Measurements from ENCODE around the gene MED23. TPM values are rescaled to one million over a fixed set of nuclear protein-coding genes. Genes with fewer than 3 reads are reported as not detected.

The MED23 gene
- polyA plus RNA-seq, 1 of the 3 experiments (the other 2 are of a cell fraction), result 10.1 TPM

DNA sequence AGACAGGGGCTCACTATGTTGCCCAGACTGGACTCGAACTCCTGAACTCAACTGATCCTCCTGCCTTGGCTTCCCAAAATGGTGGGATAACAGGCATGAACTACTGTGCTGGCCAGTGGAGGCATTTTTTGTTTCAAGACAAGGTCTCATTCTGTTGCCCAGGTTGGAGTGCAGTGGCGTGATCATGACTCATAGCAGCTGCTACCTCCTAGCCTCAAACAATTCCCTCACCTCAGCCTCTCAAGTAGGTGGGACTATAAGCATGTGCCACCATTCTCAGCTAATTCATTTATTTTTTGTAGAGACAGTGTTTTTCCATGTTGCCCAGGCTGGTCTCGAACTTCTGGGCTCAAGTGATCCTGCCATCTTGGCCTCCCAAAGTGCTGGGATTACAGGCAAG is 26.3 kb upstream of the MED23 start:
- Histone ChIP-seq H3K27me3 (ENCODE audit: insufficient read depth) (peaks cover 5% of the 10 kb centered on the region; the same call in 1 of the 2 replicates), H3F3A (replicated peaks; ENCODE audit: insufficient read depth) (no peaks in the 10 kb centered on the region), H3K9me3 (no peaks in the 10 kb centered on the region), H3K4me1 (ENCODE audit: control insufficient read depth in 1 of 2, insufficient read depth in 2 of 2, low read depth in 1 of 2, low read length in 1 of 2) (no peaks in the 10 kb centered on the region), H2AFZ (ENCODE audit: low read depth) (no peak overlapping the region), H3K9me2 (no peaks in the 10 kb centered on the region), H3K27ac (ENCODE audit: low read depth in 2 of 2, low read length in 1 of 2) (no peak overlapping the region), H3K9ac (no peak overlapping the region), H4K20me1 (ENCODE audit: insufficient read depth) (no peaks in the 10 kb centered on the region), H3K36me3 (replicated peaks in 1 of 2; ENCODE audit: control insufficient read depth in 1 of 2, insufficient read depth in 2 of 2, low read length in 1 of 2) (no peaks in the 10 kb centered on the region), H3K79me2 (ENCODE audit: insufficient read depth) (no peaks in the 10 kb centered on the region), H3K4me2 (no peak overlapping the region), H3K4me3 (ENCODE audit: low read depth in 2 of 2, low read length in 1 of 2) (no peak overlapping the region)
- WGBS (ENCODE audit: low lambda C conversion rate), result 8% methylated on average over 3 of the region's 3 CpGs
- DNase-seq, result no peak
- ChIA-PET CTCF (interaction anchor here (2.0 kb wide), 1 partner anchor 26 kb away, joined by 7 read pairs; the partner anchor contains the start of gene MED23), POLR2A (no interaction called here)
- TF ChIP-seq NRF1 (IDR thresholded peaks at IDR 0.05; ENCODE audit: low read depth, low read length) (no peak), MXI1 (IDR thresholded peaks at IDR 0.05; ENCODE audit: low read depth, low read length) (no peak), GABPA (IDR thresholded peaks at IDR 0.05; ENCODE audit: low read depth) (no peak), MEF2A (IDR thresholded peaks at IDR 0.05; ENCODE audit: borderline replicate concordance, low read depth) (no peak), POLR2AphosphoS5 (IDR thresholded peaks at IDR 0.05; ENCODE audit: low read depth, low read length) (no peak), YY1 (IDR thresholded peaks at IDR 0.05; ENCODE audit: low read depth) (no peak), FOXM1 (IDR thresholded peaks at IDR 0.05; ENCODE audit: low read depth) (no peak), SMC3 (IDR thresholded peaks at IDR 0.05; ENCODE audit: low read depth, low read length) (no peak), CHD2 (IDR thresholded peaks at IDR 0.05; ENCODE audit: low read length, partially characterized antibody) (no peak), RCOR1 (IDR thresholded peaks at IDR 0.05; ENCODE audit: low read length) (no peak), TCF12 (IDR thresholded peaks at IDR 0.05) (no peak)

DNA sequence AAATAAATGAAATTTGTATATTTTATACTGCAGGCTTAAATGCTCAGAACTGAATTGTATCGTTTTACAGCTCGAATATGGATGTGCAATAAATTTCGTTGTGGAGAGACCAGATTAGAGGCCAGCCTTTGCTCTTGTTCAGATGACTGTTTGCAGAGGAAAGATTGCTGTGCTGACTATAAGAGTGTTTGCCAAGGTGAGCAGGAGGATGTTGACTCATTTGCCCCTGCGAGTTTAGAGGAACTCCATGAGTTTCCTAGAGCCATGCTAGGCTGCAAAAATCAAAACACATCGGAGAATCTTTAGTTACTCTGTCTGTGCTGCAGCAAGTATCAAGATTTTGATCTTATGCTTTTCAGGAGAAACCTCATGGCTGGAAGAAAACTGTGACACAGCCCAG is 24.4 kb upstream of the MED23 start:
- H3K9me3 ChIP-seq, result no peaks in the 10 kb centered on the region
- ChIA-PET CTCF (interaction anchor here (1.6 kb wide), 1 partner anchor 24 kb away, joined by 5 read pairs; the partner anchor contains the start of gene MED23), POLR2A (no interaction called here)
- no peak overlapping the region for H3K4me3 ChIP-seq (ENCODE audit: low read depth in 2 of 2, low read length in 1 of 2)
- no peaks in the 10 kb centered on the region for H3K36me3 ChIP-seq (replicated peaks in 1 of 2; ENCODE audit: control insufficient read depth in 1 of 2, insufficient read depth in 2 of 2, low read length in 1 of 2)
- no peak overlapping the region for H3K4me2 ChIP-seq
- 0% methylated on average over 5 of the region's 5 CpGs for WGBS (ENCODE audit: low lambda C conversion rate)
- no peaks in the 10 kb centered on the region for H3K9me2 ChIP-seq
- DNase-seq, result no peak
- TF ChIP-seq FOXJ3 (CRISPR knock-in tag; IDR thresholded peaks at IDR 0.05) (no peak), SMC3 (IDR thresholded peaks at IDR 0.05; ENCODE audit: low read depth, low read length) (no peak), RCOR1 (IDR thresholded peaks at IDR 0.05; ENCODE audit: low read length) (no peak), SIN3A (IDR thresholded peaks at IDR 0.05; ENCODE audit: borderline replicate concordance, low read depth, low read length) (no peak), CHD2 (IDR thresholded peaks at IDR 0.05; ENCODE audit: low read length, partially characterized antibody) (no peak), MEF2A (IDR thresholded peaks at IDR 0.05; ENCODE audit: borderline replicate concordance, low read depth) (no peak), NRF1 (IDR thresholded peaks at IDR 0.05; ENCODE audit: low read depth, low read length) (no peak), GATA2 (CRISPR knock-in tag; IDR thresholded peaks at IDR 0.05) (no peak), YY1 (IDR thresholded peaks at IDR 0.05; ENCODE audit: low read depth) (no peak), RAD21 (IDR thresholded peaks at IDR 0.05; ENCODE audit: low read length) (no peak), RFX5 (IDR thresholded peaks at IDR 0.05; ENCODE audit: low read length) (no peak), POLR2AphosphoS5 (IDR thresholded peaks at IDR 0.05; ENCODE audit: low read depth, low read length) (no peak)
- TF ChIP-seq, protein P1, sequence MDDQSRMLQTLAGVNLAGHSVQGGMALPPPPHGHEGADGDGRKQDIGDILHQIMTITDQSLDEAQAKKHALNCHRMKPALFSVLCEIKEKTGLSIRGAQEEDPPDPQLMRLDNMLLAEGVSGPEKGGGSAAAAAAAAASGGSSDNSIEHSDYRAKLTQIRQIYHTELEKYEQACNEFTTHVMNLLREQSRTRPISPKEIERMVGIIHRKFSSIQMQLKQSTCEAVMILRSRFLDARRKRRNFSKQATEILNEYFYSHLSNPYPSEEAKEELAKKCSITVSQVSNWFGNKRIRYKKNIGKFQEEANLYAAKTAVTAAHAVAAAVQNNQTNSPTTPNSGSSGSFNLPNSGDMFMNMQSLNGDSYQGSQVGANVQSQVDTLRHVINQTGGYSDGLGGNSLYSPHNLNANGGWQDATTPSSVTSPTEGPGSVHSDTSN (IDR thresholded peaks at IDR 0.05), result no peak
- TF ChIP-seq, protein P2, sequence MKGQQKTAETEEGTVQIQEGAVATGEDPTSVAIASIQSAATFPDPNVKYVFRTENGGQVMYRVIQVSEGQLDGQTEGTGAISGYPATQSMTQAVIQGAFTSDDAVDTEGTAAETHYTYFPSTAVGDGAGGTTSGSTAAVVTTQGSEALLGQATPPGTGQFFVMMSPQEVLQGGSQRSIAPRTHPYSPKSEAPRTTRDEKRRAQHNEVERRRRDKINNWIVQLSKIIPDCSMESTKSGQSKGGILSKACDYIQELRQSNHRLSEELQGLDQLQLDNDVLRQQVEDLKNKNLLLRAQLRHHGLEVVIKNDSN (IDR thresholded peaks at IDR 0.05; ENCODE audit: borderline replicate concordance, low read depth), result no peak
- TF ChIP-seq, protein P3, sequence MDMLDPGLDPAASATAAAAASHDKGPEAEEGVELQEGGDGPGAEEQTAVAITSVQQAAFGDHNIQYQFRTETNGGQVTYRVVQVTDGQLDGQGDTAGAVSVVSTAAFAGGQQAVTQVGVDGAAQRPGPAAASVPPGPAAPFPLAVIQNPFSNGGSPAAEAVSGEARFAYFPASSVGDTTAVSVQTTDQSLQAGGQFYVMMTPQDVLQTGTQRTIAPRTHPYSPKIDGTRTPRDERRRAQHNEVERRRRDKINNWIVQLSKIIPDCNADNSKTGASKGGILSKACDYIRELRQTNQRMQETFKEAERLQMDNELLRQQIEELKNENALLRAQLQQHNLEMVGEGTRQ (IDR thresholded peaks at IDR 0.05; ENCODE audit: borderline replicate concordance, low read depth, low read length), result no peak
- TF ChIP-seq, protein P4, sequence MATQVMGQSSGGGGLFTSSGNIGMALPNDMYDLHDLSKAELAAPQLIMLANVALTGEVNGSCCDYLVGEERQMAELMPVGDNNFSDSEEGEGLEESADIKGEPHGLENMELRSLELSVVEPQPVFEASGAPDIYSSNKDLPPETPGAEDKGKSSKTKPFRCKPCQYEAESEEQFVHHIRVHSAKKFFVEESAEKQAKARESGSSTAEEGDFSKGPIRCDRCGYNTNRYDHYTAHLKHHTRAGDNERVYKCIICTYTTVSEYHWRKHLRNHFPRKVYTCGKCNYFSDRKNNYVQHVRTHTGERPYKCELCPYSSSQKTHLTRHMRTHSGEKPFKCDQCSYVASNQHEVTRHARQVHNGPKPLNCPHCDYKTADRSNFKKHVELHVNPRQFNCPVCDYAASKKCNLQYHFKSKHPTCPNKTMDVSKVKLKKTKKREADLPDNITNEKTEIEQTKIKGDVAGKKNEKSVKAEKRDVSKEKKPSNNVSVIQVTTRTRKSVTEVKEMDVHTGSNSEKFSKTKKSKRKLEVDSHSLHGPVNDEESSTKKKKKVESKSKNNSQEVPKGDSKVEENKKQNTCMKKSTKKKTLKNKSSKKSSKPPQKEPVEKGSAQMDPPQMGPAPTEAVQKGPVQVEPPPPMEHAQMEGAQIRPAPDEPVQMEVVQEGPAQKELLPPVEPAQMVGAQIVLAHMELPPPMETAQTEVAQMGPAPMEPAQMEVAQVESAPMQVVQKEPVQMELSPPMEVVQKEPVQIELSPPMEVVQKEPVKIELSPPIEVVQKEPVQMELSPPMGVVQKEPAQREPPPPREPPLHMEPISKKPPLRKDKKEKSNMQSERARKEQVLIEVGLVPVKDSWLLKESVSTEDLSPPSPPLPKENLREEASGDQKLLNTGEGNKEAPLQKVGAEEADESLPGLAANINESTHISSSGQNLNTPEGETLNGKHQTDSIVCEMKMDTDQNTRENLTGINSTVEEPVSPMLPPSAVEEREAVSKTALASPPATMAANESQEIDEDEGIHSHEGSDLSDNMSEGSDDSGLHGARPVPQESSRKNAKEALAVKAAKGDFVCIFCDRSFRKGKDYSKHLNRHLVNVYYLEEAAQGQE (IDR thresholded peaks at IDR 0.05; ENCODE audit: low read depth, low read length), result no peak
- TF ChIP-seq, protein P5, sequence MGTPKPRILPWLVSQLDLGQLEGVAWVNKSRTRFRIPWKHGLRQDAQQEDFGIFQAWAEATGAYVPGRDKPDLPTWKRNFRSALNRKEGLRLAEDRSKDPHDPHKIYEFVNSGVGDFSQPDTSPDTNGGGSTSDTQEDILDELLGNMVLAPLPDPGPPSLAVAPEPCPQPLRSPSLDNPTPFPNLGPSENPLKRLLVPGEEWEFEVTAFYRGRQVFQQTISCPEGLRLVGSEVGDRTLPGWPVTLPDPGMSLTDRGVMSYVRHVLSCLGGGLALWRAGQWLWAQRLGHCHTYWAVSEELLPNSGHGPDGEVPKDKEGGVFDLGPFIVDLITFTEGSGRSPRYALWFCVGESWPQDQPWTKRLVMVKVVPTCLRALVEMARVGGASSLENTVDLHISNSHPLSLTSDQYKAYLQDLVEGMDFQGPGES (IDR thresholded peaks at IDR 0.05; ENCODE audit: low read depth, low read length), result no peak
- H4K20me1 ChIP-seq (ENCODE audit: insufficient read depth), result no peaks in the 10 kb centered on the region
- H3K4me1 ChIP-seq (ENCODE audit: control insufficient read depth in 1 of 2, insufficient read depth in 2 of 2, low read depth in 1 of 2, low read length in 1 of 2), result no peaks in the 10 kb centered on the region
- no peak overlapping the region for H3K27ac ChIP-seq (ENCODE audit: low read depth in 2 of 2, low read length in 1 of 2)
- H3K79me2 ChIP-seq (ENCODE audit: insufficient read depth), result no peaks in the 10 kb centered on the region
- H2AFZ ChIP-seq (ENCODE audit: low read depth), result no peak overlapping the region
- peaks cover 5% of the 10 kb centered on the region; the same call in 1 of the 2 replicates for H3K27me3 ChIP-seq (ENCODE audit: insufficient read depth)
- no peaks in the 10 kb centered on the region for H3F3A ChIP-seq (replicated peaks; ENCODE audit: insufficient read depth)
- no peak overlapping the region for H3K9ac ChIP-seq

Measured in SK-N-SH (cell line).